GM23248 (cell line): ENCODE data around the gene RHBDF2.

Experiments used
- EZH2 ChIP-seq: fragments of 200-600 bp; sonication (generic); IDR thresholded peaks from 2 replicates; pipeline ENCODE4 v1.6.1; 2018; ENCODE audit warnings: antibody characterized with exemption, mild to moderate bottlenecking; ENCODE audit not compliant: insufficient read depth, poor library complexity, severe bottlenecking
- EZH2phosphoT487 ChIP-seq: fragments of 200-600 bp; sonication (generic); IDR thresholded peaks from 2 replicates; pipeline ENCODE4 v1.6.1; 2018; ENCODE audit warnings: antibody characterized with exemption, moderate library complexity, mild to moderate bottlenecking, low read depth; ENCODE audit not compliant: insufficient read depth

DNA sequence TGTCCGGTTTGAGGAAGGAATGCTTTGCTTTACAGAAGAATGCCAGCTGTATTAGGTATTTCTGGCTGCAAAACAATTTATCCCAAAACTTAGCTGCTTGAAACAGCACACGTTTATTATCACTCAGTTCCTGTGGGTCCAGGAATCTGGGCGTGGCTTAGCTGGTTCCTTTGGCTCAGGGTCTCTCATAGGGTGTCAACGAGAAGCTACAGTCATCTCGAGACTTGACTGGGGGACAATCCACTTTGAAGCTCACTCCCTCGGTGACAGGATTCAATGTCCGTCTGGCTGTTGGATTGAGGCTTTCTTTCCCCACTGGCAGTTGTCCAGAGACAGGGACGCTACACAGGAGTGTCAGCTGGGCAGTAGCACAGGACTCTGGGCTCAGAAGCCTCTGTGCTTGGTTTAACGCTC, 9.6 kb upstream of the RHBDF2 start:
- no peak for TF ChIP-seq EZH2phosphoT487
- TF ChIP-seq EZH2 = no peak
